Measurements from ENCODE around the gene RUNX3.

Gene RUNX3

GRCh38 chr1:24958766-24959622 is 28.9 kb upstream of the RUNX3 start:
- TF ChIP-seq GLIS1 (tag by site-specific recombination; IDR thresholded peaks at IDR 0.05) = peak; percentile 49; the same call in 1 of the 2 replicates
- TF ChIP-seq ZXDB (tag by site-specific recombination; IDR thresholded peaks at IDR 0.05) = no peak
- Histone ChIP-seq H3K27ac (ENCODE audit: extremely low read depth, low read depth, low read length) (no peak overlapping the region), H3K9me3 (ENCODE audit: control insufficient read depth, insufficient read depth, low read depth, low read length) (no peaks in the 10 kb centered on the region), H3K4me3 (ENCODE audit: low read depth, low read length) (no peak overlapping the region), H3K36me3 (ENCODE audit: control insufficient read depth in 2 of 2, insufficient read depth in 1 of 2, low read length in 2 of 2) (no peaks in the 10 kb centered on the region), H3K4me1 (ENCODE audit: control insufficient read depth, insufficient read depth, low read length) (no peaks in the 10 kb centered on the region)
- ChIA-PET CTCF (interaction anchor here (0.6 to 1.5 kb wide), 3 partner anchors 26 to 1211 kb away, joined by 3 to 8 read pairs (median 3); partner anchors contain the start of gene ZNF593), POLR2A (no interaction called here)

- Histone ChIP-seq H3K27ac (ENCODE audit: extremely low read depth, low read depth, low read length) (no peak overlapping the region), H3K4me1 (ENCODE audit: control insufficient read depth, insufficient read depth, low read length) (no peaks in the 10 kb centered on the region), H3K4me3 (ENCODE audit: low read depth, low read length) (no peak overlapping the region), H3K9me3 (ENCODE audit: control insufficient read depth, insufficient read depth, low read depth, low read length) (no peaks in the 10 kb centered on the region), H3K36me3 (ENCODE audit: control insufficient read depth in 2 of 2, insufficient read depth in 1 of 2, low read length in 2 of 2) (no peaks in the 10 kb centered on the region)
- POLR2A ChIA-PET = no interaction called here
- TF ChIP-seq, protein P1, sequence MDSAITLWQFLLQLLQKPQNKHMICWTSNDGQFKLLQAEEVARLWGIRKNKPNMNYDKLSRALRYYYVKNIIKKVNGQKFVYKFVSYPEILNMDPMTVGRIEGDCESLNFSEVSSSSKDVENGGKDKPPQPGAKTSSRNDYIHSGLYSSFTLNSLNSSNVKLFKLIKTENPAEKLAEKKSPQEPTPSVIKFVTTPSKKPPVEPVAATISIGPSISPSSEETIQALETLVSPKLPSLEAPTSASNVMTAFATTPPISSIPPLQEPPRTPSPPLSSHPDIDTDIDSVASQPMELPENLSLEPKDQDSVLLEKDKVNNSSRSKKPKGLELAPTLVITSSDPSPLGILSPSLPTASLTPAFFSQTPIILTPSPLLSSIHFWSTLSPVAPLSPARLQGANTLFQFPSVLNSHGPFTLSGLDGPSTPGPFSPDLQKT (IDR thresholded peaks at IDR 0.05; ENCODE audit: borderline replicate concordance, low read depth, low read length) = no peak
- TF ChIP-seq ZNF501 (tag by site-specific recombination; IDR thresholded peaks at IDR 0.05) (no peak), ZNF221 (tag by site-specific recombination; IDR thresholded peaks at IDR 0.05; ENCODE audit: borderline replicate concordance) (no peak), ZIC2 (tag by site-specific recombination; IDR thresholded peaks at IDR 0.05) (no peak), FEZF1 (tag by site-specific recombination; IDR thresholded peaks at IDR 0.05) (no peak), ZBTB21 (tag by site-specific recombination; IDR thresholded peaks at IDR 0.05) (no peak), ZSCAN30 (tag by site-specific recombination; IDR thresholded peaks at IDR 0.05) (no peak), AEBP2 (tag by site-specific recombination; IDR thresholded peaks at IDR 0.05; ENCODE audit: borderline replicate concordance) (no peak), ZNF76 (tag by site-specific recombination; IDR thresholded peaks at IDR 0.05; ENCODE audit: borderline replicate concordance, low read depth) (no peak), HOXA7 (CRISPR knock-in tag; IDR thresholded peaks at IDR 0.05; ENCODE audit: borderline replicate concordance) (no peak), ZNF623 (tag by site-specific recombination; IDR thresholded peaks at IDR 0.05) (no peak), ZNF701 (tag by site-specific recombination; IDR thresholded peaks at IDR 0.05) (no peak), ZNF19 (tag by site-specific recombination; IDR thresholded peaks at IDR 0.05; ENCODE audit: low read depth) (no peak)
- TF ChIP-seq, protein P2, sequence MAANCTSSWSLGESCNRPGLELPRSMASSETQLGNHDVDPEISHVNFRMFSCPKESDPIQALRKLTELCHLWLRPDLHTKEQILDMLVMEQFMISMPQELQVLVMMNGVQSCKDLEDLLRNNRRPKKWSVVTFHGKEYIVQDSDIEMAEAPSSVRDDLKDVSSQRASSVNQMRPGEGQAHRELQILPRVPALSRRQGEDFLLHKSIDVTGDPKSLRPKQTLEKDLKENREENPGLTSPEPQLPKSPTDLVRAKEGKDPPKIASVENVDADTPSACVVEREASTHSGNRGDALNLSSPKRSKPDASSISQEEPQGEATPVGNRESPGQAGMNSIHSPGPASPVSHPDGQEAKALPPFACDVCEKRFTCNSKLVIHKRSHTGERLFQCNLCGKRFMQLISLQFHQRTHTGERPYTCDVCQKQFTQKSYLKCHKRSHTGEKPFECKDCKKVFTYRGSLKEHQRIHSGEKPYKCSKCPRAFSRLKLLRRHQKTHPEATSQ (tag by site-specific recombination; IDR thresholded peaks at IDR 0.05) = no peak
- CTCF ChIA-PET = no interaction called here
Measured at GRCh38 chr1:24957808-24958752, 28.0 kb upstream of the RUNX3 start.

Measured in HEK293 (cell line).